Measurements from ENCODE around the gene LAMTOR1.

Gene LAMTOR1

DNA sequence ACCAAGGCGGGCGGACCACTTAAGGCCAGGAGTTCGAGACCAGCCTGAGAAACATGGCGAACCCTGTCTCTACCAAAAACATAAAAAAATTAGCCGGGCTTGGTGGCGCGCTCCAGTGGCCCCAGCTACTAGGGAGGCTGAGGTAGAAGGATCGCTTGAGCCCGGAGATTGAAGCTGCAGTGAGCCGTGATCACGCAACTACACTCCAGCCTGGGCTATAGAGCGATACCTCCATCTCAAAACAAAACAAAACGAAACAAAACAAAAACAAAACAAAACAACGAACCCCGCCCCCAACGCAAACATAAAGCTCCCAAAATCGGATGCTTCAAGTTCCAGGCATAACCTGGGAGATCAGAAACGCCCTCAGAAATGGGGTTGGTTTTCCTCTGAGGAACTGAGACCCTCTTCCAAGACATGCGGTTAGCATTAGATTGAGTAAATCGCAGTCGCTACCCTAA, 21.9 kb downstream of the LAMTOR1 start:
- no peak for DNase-seq (ENCODE audit: low read depth)

DNA sequence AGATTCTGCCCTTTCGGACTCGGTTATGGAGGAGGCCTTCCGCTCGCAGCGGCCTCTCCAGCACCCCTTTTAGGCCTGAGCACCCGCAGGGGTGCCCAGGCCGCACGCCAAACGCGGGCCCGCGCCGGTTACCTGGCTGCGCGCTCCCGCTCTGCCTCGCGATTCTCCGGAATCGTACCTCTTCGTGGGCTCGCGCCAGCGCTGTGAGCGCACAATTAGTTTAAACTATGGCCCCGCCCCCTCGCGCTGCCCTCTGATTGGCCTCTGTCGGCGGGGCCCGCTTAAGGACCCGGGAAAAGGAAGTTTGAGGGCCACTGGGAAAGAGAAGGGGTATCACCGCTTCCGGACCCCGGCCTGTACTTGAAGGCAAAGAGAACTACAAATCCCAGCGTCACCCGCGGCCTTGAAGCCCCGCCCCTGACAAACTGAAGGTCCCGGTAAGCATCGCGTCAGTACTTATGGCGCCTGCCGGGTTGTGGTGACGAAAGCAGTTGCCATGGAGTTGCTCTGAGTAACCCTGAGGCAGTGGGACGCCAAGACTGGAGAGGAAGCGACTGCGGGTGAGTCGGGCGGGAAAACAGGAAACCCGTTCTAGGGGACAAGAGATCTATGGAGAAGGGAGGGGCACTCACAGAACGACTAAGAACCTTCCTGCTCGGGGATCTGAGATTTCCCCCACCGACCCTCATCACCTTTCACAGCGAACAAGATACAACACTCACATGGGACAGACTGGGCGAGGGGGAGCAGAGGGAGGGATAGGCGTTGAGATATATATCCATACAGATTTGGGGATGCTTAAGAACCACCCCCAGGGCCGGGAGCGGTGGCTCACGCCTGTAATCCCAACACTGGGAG, 22.5 kb downstream of the LAMTOR1 start, which contains the start of the genes LRRC51 and NUMA1:
Gene LRRC51, plus strand, starts transcription at position 525 of the 858 bp plus-strand sequence. CDS start 8,234 bp downstream, outside the sequence.
Gene NUMA1, minus strand, starts transcription at position 217 of the 858 bp plus-strand sequence. CDS start 44,599 bp downstream, outside the sequence.
- peak; percentile 98 for DNase-seq (ENCODE audit: low read depth)

DNA sequence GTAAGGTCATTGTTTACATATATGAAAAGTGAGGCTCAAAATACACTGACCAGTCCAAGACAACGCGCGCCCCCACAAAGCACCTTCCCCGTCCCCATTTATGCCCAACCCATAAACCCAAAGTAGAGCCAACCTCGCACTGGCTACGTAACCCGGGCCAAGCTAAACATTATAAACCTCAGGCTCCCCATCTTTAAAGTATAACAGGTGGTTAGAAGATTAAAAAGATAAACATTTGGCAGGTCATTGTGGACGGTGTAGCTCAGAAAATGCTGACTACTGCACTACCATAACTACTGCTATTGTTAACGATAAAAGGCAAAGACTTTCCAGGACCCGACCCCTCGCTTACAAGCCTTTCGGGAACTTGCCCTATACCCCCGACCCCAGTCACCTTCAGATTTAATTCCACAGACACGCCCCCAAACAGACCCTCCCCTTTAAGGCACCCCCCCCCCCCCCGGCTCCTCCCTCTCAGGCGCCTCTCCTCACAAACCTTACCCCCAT, 23.2 kb downstream of the LAMTOR1 start:
- no peak for DNase-seq (ENCODE audit: low read depth)

GRCh38 chr11:72078477-72078876, 24.6 kb downstream of the LAMTOR1 start:
- DNase-seq (ENCODE audit: low read depth) = no peak

- DNase-seq (ENCODE audit: low read depth) = no peak
Observed at GRCh38 chr11:72075756-72076155, 27.3 kb downstream of the LAMTOR1 start.

- no peak for DNase-seq (ENCODE audit: low read depth)
Observed at GRCh38 chr11:72075109-72075508, 28.0 kb downstream of the LAMTOR1 start.

- DNase-seq (ENCODE audit: low read depth) = no peak
Observed at GRCh38 chr11:72072348-72072747, 30.7 kb downstream of the LAMTOR1 start.

GRCh38 chr11:72070491-72070890, 32.6 kb downstream of the LAMTOR1 start:
- DNase-seq (ENCODE audit: low read depth) = no peak

- no peak for DNase-seq (ENCODE audit: low read depth)
Observed at GRCh38 chr11:72069787-72070251, 33.3 kb downstream of the LAMTOR1 start.

DNA sequence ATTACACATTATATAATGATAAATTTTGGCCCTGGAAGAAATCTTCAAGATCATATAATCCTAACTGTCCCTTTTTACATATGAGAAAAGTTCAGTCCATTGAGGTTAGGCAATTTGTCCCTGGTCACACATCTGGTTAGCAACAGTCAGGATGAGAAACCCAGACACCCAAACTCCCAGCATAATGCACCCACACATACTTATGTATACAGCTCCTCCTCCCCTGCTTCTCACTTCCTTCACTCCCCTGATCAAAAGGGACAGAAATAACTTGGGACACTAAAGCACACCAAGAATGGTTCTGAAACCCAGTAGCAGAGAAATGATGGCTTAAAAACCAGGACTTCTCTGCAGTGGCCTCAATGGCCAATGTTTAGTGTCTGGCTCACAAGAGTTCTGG, 33.9 kb downstream of the LAMTOR1 start:
- no peak for DNase-seq (ENCODE audit: low read depth)

DNA sequence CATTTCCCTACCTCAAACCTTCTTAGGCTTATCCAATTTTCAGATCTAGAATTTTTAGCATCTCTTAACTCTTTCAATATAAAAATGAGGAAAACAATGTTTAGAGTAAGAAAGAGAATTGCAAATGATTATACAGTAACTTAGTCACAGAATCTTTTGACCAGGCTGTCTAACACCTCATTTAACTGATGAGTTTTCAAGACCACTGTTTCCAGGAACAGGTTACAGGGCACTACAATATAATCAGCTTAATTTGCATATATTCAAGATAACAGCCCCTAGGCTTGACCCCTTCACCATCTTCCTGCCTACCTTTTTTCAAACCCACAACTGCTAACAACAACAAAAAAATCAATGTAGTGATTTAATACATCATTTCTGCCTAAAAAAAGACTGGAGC, 35.4 kb downstream of the LAMTOR1 start:
- no peak for DNase-seq (ENCODE audit: low read depth)

DNA sequence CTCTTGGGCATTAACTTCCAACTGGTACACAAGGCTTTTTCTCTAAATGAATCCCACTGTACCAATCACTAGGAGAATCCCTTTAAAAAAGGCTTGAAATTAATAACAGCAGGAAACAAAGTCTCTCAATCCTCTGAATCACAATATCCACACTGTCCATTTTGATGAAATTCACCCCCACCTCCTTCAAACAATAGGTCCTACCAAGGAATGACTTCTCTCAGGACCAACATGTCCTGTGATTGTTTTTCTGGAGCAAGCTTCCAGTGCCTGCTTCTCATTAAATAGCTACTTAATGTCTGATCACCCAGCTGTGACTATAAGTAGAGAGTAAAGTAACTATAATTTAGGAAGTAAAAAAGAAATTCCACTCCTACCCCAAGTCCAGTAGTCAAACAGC, 35.8 kb downstream of the LAMTOR1 start:
- DNase-seq (ENCODE audit: low read depth) = no peak

DNA sequence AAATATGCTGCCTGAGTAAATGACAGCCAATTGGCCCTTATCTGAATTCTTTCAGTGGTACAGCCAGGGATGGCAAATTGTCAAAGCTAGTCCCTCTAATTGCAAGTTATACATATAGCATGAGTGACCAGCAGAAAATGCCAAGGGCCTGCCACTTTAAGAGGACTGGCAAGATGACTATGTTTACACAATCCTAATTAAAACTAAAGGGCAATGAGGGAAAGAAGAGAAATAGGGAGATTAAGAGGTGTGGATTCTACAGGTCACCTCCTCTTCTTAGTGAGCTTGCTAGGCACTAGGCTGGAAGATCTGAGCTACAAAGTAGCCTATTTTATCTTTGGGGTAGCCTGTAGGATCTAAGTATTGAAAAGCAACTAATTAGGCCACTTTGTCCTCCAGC, 36.2 kb downstream of the LAMTOR1 start:
- DNase-seq (ENCODE audit: low read depth) = no peak

GRCh38 chr11:72061739-72062396, 41.2 kb downstream of the LAMTOR1 start:
- no peak for DNase-seq (ENCODE audit: low read depth)

DNA sequence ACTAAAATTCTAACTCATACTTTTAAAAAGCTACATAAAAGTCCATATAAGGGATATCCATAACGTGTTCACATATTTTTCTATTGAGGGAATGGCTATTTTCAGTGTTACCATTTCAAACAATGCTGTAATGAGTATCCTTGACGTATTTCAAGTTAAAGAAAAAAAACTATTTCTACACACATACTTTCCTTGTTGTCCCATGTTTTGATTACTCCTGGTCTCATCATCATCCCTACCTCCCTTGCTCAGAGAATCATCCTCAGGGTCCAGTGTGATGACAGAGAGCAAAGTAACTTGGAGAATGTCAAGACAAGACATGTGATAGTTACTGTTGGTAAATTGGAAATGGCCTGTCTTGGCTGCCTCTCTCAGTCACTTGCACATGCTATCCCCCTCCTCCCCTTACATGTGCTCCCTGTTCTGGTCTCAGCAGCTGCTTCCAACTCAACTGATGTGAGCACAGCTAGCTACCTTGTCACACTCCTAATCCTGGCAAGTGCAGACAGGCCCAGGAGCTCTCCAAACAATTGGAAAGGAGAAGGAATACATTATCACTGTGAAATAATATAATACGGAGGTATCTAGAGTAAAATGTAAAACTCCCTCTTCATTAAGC, 44.6 kb downstream of the LAMTOR1 start:
- DNase-seq (ENCODE audit: low read depth) = no peak

DNA sequence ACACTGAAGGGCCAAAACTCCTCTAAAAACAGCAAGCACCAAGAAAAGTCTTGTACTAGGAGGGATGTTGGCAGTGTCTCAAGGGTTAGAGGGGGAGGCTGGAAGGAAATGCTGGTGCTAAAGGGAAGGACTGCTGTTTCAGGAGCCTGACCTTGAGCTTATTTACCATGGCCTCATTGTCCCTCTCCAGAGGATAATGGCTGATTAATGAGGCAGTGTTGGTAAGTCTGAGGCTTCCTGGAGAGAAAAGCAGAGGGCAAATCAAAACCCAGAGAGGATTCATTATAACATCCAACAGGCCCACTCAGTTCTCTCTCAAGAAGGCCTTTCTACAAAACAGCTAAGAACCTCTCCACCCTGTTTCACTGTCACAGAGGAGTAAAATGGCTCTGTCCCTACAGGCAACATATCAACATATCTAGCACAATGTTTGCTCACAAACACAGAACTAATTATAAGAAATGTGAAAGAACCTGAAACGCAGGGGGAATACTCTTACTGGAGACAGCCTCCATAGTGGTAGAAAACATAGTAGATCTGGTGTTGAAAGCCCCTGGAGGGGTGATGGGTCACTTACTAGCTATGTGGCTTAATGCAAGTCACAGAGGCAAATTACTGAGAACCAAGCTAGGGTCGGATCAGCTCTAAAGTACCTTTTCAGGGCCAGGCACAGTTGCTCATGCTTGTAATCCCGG, 54.2 kb downstream of the LAMTOR1 start:
- no peak for DNase-seq (ENCODE audit: low read depth)
